ENCODE measurements around the gene MBD3.

The MBD3 gene

GRCh38 chr19:1621574-1621973, 28.9 kb upstream of the MBD3 start:
- WGBS (ENCODE audit: extremely low coverage, insufficient coverage, low lambda C conversion rate) = no CpG with 5 or more reads among the region's 23 CpGs
- DNase-seq = no peak
- Histone ChIP-seq H3K36me3 (ENCODE audit: control insufficient read depth, insufficient read depth, low read length) (peaks cover 20% of the 10 kb centered on the region), H3K56ac (ENCODE audit: low read length) (no peak overlapping the region), H2BK5ac (ENCODE audit: low read length) (no peak overlapping the region), H3K4me1 (ENCODE audit: control insufficient read depth, low read depth, low read length) (no peaks in the 10 kb centered on the region), H3K79me1 (ENCODE audit: low read length) (peaks cover 7% of the 10 kb centered on the region), H2BK15ac (replicated peaks; ENCODE audit: low read depth) (no peak overlapping the region), H4K8ac (ENCODE audit: low read depth, low read length) (no peak overlapping the region), H3K79me2 (ENCODE audit: control insufficient read depth, insufficient read depth, low read length) (no peaks in the 10 kb centered on the region), H3K27me3 (ENCODE audit: insufficient read depth, low read length, poor library complexity) (no peaks in the 10 kb centered on the region), H3K27ac (ENCODE audit: low read depth, low read length) (no peak overlapping the region), H4K5ac (ENCODE audit: low read length) (no peak overlapping the region), H3K4me3 (ENCODE audit: low read length) (no peak overlapping the region), H3K4me2 (ENCODE audit: low read length) (no peak overlapping the region), H3K18ac (ENCODE audit: low read length) (no peak overlapping the region), H3K23ac (ENCODE audit: low read length) (no peak overlapping the region), H2AK5ac (ENCODE audit: low read length) (no peak overlapping the region), H3K4ac (ENCODE audit: low read depth, low read length) (no peak overlapping the region), H3K9ac (ENCODE audit: low read length) (no peak overlapping the region), H2BK120ac (ENCODE audit: low read depth, low read length) (no peak overlapping the region)

- no peak overlapping the region for H3K23ac ChIP-seq (ENCODE audit: low read length)
- no peak overlapping the region for H3K9ac ChIP-seq (ENCODE audit: low read length)
- no CpG with 5 or more reads among the region's 19 CpGs for WGBS (ENCODE audit: extremely low coverage, insufficient coverage, low lambda C conversion rate)
- H3K79me1 ChIP-seq (ENCODE audit: low read length) = peaks cover 7% of the 10 kb centered on the region
- no peaks in the 10 kb centered on the region for H3K79me2 ChIP-seq (ENCODE audit: control insufficient read depth, insufficient read depth, low read length)
- no peak overlapping the region for H3K27ac ChIP-seq (ENCODE audit: low read depth, low read length)
- H3K18ac ChIP-seq (ENCODE audit: low read length) = no peak overlapping the region
- no peak overlapping the region for H2BK15ac ChIP-seq (replicated peaks; ENCODE audit: low read depth)
- H2BK5ac ChIP-seq (ENCODE audit: low read length) = no peak overlapping the region
- H3K56ac ChIP-seq (ENCODE audit: low read length) = no peak overlapping the region
- H3K27me3 ChIP-seq (ENCODE audit: insufficient read depth, low read length, poor library complexity) = no peaks in the 10 kb centered on the region
- no peak overlapping the region for H2BK120ac ChIP-seq (ENCODE audit: low read depth, low read length)
- H4K5ac ChIP-seq (ENCODE audit: low read length) = no peak overlapping the region
- H3K36me3 ChIP-seq (ENCODE audit: control insufficient read depth, insufficient read depth, low read length) = peaks cover 22% of the 10 kb centered on the region
- no peak overlapping the region for H2AK5ac ChIP-seq (ENCODE audit: low read length)
- no peak for DNase-seq
- no peak overlapping the region for H3K4me3 ChIP-seq (ENCODE audit: low read length)
- no peak overlapping the region for H3K4ac ChIP-seq (ENCODE audit: low read depth, low read length)
- H3K4me1 ChIP-seq (ENCODE audit: control insufficient read depth, low read depth, low read length) = no peaks in the 10 kb centered on the region
- no peak overlapping the region for H3K4me2 ChIP-seq (ENCODE audit: low read length)
- no peak overlapping the region for H4K8ac ChIP-seq (ENCODE audit: low read depth, low read length)
These were observed 28.4 kb upstream of the MBD3 start for GRCh38 chr19:1621021-1621420.

GRCh38 chr19:1620502-1620901, 27.8 kb upstream of the MBD3 start:
- Histone ChIP-seq H3K36me3 (ENCODE audit: control insufficient read depth, insufficient read depth, low read length) (peaks cover 26% of the 10 kb centered on the region), H3K18ac (ENCODE audit: low read length) (no peak overlapping the region), H2AK5ac (ENCODE audit: low read length) (no peak overlapping the region), H2BK120ac (ENCODE audit: low read depth, low read length) (no peak overlapping the region), H3K79me1 (ENCODE audit: low read length) (peaks cover 7% of the 10 kb centered on the region), H3K9ac (ENCODE audit: low read length) (no peak overlapping the region), H3K27ac (ENCODE audit: low read depth, low read length) (no peak overlapping the region), H3K4me2 (ENCODE audit: low read length) (no peak overlapping the region), H3K79me2 (ENCODE audit: control insufficient read depth, insufficient read depth, low read length) (no peaks in the 10 kb centered on the region), H3K4me1 (ENCODE audit: control insufficient read depth, low read depth, low read length) (no peaks in the 10 kb centered on the region), H3K56ac (ENCODE audit: low read length) (no peak overlapping the region), H4K8ac (ENCODE audit: low read depth, low read length) (no peak overlapping the region), H2BK5ac (ENCODE audit: low read length) (no peak overlapping the region), H2BK15ac (replicated peaks; ENCODE audit: low read depth) (no peak overlapping the region), H3K4me3 (ENCODE audit: low read length) (no peak overlapping the region), H3K4ac (ENCODE audit: low read depth, low read length) (no peak overlapping the region), H4K5ac (ENCODE audit: low read length) (no peak overlapping the region), H3K27me3 (ENCODE audit: insufficient read depth, low read length, poor library complexity) (no peaks in the 10 kb centered on the region), H3K23ac (ENCODE audit: low read length) (no peak overlapping the region)
- no peak for DNase-seq
- WGBS (ENCODE audit: extremely low coverage, insufficient coverage, low lambda C conversion rate) = no CpG with 5 or more reads among the region's 11 CpGs

- Histone ChIP-seq H3K4me3 (ENCODE audit: low read length) (no peak overlapping the region), H2AK5ac (ENCODE audit: low read length) (no peak overlapping the region), H2BK120ac (ENCODE audit: low read depth, low read length) (no peak overlapping the region), H3K79me1 (ENCODE audit: low read length) (peaks cover 7% of the 10 kb centered on the region), H3K4me1 (ENCODE audit: control insufficient read depth, low read depth, low read length) (no peaks in the 10 kb centered on the region), H3K79me2 (ENCODE audit: control insufficient read depth, insufficient read depth, low read length) (no peaks in the 10 kb centered on the region), H3K27me3 (ENCODE audit: insufficient read depth, low read length, poor library complexity) (no peaks in the 10 kb centered on the region), H4K8ac (ENCODE audit: low read depth, low read length) (no peak overlapping the region), H3K9ac (ENCODE audit: low read length) (no peak overlapping the region), H2BK5ac (ENCODE audit: low read length) (no peak overlapping the region), H3K4me2 (ENCODE audit: low read length) (no peak overlapping the region), H3K4ac (ENCODE audit: low read depth, low read length) (no peak overlapping the region), H3K23ac (ENCODE audit: low read length) (no peak overlapping the region), H3K18ac (ENCODE audit: low read length) (no peak overlapping the region), H3K56ac (ENCODE audit: low read length) (no peak overlapping the region), H3K36me3 (ENCODE audit: control insufficient read depth, insufficient read depth, low read length) (peaks cover 32% of the 10 kb centered on the region), H3K27ac (ENCODE audit: low read depth, low read length) (no peak overlapping the region), H4K5ac (ENCODE audit: low read length) (no peak overlapping the region), H2BK15ac (replicated peaks; ENCODE audit: low read depth) (no peak overlapping the region)
- DNase-seq = no peak
- no CpG with 5 or more reads among the region's 18 CpGs for WGBS (ENCODE audit: extremely low coverage, insufficient coverage, low lambda C conversion rate)
These were observed 27.0 kb upstream of the MBD3 start for GRCh38 chr19:1619703-1620102.

- H3K36me3 ChIP-seq (ENCODE audit: control insufficient read depth, insufficient read depth, low read length) = peaks cover 35% of the 10 kb centered on the region
- H3K79me1 ChIP-seq (ENCODE audit: low read length) = peaks cover 7% of the 10 kb centered on the region
- H3K4ac ChIP-seq (ENCODE audit: low read depth, low read length) = no peak overlapping the region
- no peaks in the 10 kb centered on the region for H3K4me1 ChIP-seq (ENCODE audit: control insufficient read depth, low read depth, low read length)
- no peak overlapping the region for H4K5ac ChIP-seq (ENCODE audit: low read length)
- H4K8ac ChIP-seq (ENCODE audit: low read depth, low read length) = no peak overlapping the region
- no peak overlapping the region for H3K56ac ChIP-seq (ENCODE audit: low read length)
- H2BK15ac ChIP-seq (replicated peaks; ENCODE audit: low read depth) = no peak overlapping the region
- no peak overlapping the region for H3K23ac ChIP-seq (ENCODE audit: low read length)
- H3K4me2 ChIP-seq (ENCODE audit: low read length) = no peak overlapping the region
- no peak overlapping the region for H2BK120ac ChIP-seq (ENCODE audit: low read depth, low read length)
- WGBS (ENCODE audit: extremely low coverage, insufficient coverage, low lambda C conversion rate) = no CpG with 5 or more reads among the region's 26 CpGs
- no peak overlapping the region for H3K4me3 ChIP-seq (ENCODE audit: low read length)
- H3K27ac ChIP-seq (ENCODE audit: low read depth, low read length) = no peak overlapping the region
- no peak overlapping the region for H2BK5ac ChIP-seq (ENCODE audit: low read length)
- H3K9ac ChIP-seq (ENCODE audit: low read length) = no peak overlapping the region
- no peaks in the 10 kb centered on the region for H3K27me3 ChIP-seq (ENCODE audit: insufficient read depth, low read length, poor library complexity)
- DNase-seq = no peak
- no peak overlapping the region for H2AK5ac ChIP-seq (ENCODE audit: low read length)
- no peak overlapping the region for H3K18ac ChIP-seq (ENCODE audit: low read length)
- no peaks in the 10 kb centered on the region for H3K79me2 ChIP-seq (ENCODE audit: control insufficient read depth, insufficient read depth, low read length)
These were observed 26.4 kb upstream of the MBD3 start for GRCh38 chr19:1619094-1619439.

- H3K4me3 ChIP-seq (ENCODE audit: low read length) = no peak overlapping the region
- H4K5ac ChIP-seq (ENCODE audit: low read length) = no peak overlapping the region
- peaks cover 7% of the 10 kb centered on the region for H3K79me1 ChIP-seq (ENCODE audit: low read length)
- H3K56ac ChIP-seq (ENCODE audit: low read length) = no peak overlapping the region
- H2BK15ac ChIP-seq (replicated peaks; ENCODE audit: low read depth) = no peak overlapping the region
- no peak overlapping the region for H2AK5ac ChIP-seq (ENCODE audit: low read length)
- DNase-seq = peak; percentile 83
- H3K4me2 ChIP-seq (ENCODE audit: low read length) = no peak overlapping the region
- no peak overlapping the region for H2BK5ac ChIP-seq (ENCODE audit: low read length)
- no peak overlapping the region for H3K9ac ChIP-seq (ENCODE audit: low read length)
- no peak overlapping the region for H4K8ac ChIP-seq (ENCODE audit: low read depth, low read length)
- no peaks in the 10 kb centered on the region for H3K27me3 ChIP-seq (ENCODE audit: insufficient read depth, low read length, poor library complexity)
- WGBS (ENCODE audit: extremely low coverage, insufficient coverage, low lambda C conversion rate) = no CpG with 5 or more reads among the region's 24 CpGs
- H3K27ac ChIP-seq (ENCODE audit: low read depth, low read length) = no peak overlapping the region
- no peak overlapping the region for H3K4ac ChIP-seq (ENCODE audit: low read depth, low read length)
- no peaks in the 10 kb centered on the region for H3K79me2 ChIP-seq (ENCODE audit: control insufficient read depth, insufficient read depth, low read length)
- peaks cover 35% of the 10 kb centered on the region for H3K36me3 ChIP-seq (ENCODE audit: control insufficient read depth, insufficient read depth, low read length)
- H3K23ac ChIP-seq (ENCODE audit: low read length) = no peak overlapping the region
- H3K4me1 ChIP-seq (ENCODE audit: control insufficient read depth, low read depth, low read length) = no peaks in the 10 kb centered on the region
- H2BK120ac ChIP-seq (ENCODE audit: low read depth, low read length) = no peak overlapping the region
- no peak overlapping the region for H3K18ac ChIP-seq (ENCODE audit: low read length)
These were observed 25.8 kb upstream of the MBD3 start for GRCh38 chr19:1618157-1619093.
